GM10847 (cell line): Measurements from ENCODE around the gene MAEA.

Source experiments
- POLR2A ChIP-seq: IDR thresholded peaks from 2 replicates; pipeline ENCODE4 v1.6.1; 2011; ENCODE audit not compliant: insufficient read length; ENCODE audit errors: extremely low read depth

MAEA gene

DNA sequence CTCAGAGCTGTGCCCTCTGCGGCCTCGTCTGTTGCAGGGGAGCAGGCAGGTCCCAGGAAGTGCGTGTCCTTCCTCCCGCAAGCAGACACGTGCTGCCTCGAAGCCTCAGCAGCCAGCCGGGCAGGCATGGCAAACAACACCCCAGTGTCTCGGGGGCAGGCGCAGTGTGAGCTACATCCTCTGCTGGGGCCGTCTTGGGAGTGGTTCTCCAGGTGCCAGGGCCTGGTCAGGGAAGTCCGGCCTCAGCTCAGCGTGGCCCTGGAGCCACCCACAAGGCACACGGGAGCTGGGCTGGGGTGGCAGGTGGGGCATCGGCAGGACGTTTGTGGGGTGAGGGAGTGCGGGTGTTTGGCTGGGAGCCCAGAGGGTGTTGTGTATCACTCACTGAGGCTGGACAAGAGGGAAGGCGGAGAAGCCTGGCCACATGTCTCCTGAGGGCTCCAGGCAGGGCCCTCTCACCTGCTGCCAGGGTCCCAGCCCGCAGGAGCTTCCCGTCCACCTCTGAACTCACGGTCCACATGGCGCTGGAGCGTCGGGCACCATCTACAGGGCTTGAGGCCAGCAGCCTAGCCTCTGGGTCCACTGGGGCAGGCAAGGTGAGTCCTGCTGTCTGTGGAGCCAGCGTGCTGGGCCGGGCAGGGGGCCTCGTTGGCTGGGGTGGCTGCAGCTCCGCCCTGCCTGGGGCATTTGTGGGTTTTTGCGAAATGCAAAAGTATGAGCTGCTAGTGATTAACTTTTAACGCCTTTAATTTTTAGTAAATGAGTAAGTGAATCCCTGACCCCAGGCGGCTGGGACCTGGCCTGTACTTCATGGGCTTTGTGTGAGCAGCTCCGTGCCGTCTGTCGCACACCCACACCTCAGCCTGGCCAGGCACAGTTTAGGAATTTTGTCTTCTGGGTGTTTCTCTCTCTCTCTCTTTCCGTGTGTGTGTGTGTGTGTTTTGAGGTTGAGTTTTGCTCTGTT is 40.0 kb downstream of the MAEA start:
- TF ChIP-seq POLR2A = no peak

DNA sequence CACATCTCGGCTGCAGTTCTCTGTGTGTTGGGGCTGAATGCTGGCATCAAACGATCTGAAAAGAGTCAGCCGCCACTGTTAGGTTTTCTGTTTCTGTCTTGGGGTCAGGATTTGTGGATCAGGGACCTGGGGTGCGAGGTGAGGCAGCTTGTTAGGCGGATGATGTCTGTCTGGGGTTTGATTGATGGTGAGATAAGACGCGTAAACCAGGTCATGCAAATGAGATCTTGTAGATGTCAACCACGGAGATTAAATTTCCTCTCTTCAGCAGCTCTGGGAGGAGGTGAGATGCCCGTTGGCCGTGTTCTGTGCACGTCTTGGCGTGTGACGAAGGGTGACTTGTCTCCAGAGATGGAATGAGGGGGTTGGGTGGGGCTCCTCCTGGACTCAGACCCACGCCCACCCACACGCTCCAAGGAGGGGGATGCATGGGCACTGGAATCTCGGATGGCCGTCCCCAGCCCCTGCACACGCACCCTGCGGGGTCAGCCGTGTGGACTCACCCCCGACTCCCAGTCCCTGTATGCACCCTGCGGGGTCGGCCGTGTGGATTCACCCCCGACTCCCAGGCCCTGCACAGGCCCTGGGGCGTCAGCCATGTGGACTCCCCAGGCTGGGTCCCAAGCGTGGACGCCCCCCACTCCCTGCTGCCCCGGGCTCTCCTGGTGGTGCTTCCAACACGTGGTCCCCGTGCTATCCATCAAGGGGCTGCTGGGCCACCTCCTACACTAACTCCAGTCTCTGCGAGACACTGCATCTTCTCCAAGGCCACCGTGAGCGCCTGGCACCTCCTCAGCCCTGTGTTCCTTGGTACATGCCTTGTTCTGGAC is 41.3 kb downstream of the MAEA start:
- no peak for TF ChIP-seq POLR2A

DNA sequence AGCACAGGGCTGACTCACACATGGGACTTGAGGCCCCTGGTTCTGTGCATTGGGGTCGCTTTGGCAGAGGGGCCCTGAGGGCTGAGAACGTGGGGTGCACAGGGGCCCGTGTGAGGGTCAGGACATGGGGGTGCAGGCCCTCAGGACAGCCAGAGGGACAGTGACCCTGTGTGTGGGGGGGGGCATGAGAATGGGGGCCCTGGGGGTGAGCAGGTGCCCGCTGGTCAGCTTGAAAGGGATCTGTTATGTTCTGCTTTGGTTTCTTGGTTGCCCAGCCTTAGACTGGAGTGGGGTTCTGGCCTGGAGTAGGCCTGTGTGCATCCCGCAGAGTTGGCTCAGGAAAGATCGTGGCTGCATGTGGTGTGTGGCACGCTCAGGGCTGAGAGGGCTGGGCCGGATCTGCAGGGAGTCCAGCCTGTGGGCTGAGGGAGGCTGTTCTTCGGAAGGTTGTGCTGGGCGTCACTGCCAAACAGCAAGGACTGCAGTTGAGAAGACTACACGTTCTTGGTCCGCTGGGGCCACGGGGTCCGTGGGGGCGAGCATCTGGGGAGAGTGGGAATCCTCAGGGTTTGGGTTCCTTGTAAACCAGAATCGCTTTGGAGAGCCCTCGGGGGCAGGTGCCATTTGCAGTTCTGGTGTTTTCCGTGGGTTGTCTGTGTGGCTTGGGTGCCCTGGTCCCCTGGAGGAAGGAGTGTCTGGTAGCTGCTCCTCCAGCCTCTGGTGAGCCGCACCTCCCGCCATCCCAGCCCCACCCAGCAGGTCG is 42.1 kb downstream of the MAEA start:
- no peak for TF ChIP-seq POLR2A

DNA sequence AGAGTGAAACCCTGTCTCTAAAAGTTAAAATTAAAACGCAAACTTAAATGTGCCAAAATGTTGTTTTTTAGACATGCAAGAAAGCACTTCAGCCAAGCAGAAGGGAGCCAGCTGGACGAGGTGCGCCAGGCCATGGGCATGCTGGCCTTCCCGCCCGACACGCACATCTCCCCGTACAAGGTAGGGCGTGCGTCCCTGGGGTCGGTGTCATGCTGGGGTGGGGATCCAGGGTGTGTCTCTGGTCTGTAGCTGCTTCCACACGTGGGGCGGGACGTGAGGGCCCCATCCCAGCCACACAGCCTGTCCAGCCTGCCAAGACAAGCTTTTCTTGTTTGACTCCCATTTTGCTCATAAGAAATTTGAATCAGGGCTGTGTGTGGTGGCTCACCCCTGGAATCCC is 43.0 kb downstream of the MAEA start:
- TF ChIP-seq POLR2A = no peak

DNA sequence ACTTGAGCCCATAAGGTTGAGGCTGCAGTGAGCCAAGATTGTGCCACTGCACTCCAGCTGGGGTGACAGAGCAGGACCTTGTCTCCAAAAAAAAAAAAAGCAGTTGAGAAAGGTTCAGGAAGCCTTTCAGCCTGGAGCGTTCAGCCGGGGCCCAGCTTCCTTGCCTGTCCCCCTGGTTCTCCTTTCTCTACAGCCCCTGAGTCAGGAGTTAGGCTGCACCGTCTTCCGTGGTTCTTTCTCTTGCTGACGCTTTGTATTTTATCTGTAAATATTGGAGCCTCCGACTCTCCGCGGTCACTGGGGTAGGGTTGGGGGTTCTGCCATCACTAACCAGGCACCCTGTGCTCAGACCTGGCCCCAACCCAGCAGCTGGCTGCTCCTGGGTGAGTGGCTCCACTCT is 43.6 kb downstream of the MAEA start:
- no peak for TF ChIP-seq POLR2A

DNA sequence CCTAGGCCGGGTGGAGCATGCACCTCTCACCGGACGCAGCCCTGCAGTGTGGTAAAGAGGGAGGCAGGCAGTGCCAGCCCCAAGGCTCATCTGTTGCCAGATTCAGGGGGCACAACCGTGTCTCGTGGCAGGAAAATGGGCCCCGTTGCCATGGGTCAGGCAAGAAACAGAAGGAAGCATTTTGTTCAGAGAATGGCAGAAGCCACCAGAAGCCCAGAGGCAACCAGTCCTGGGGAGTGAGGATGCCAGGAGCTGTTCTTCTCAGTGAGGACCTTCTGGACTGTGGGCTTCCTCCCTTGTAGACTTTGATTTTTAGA is 44.8 kb downstream of the MAEA start:
- TF ChIP-seq POLR2A = no peak

DNA sequence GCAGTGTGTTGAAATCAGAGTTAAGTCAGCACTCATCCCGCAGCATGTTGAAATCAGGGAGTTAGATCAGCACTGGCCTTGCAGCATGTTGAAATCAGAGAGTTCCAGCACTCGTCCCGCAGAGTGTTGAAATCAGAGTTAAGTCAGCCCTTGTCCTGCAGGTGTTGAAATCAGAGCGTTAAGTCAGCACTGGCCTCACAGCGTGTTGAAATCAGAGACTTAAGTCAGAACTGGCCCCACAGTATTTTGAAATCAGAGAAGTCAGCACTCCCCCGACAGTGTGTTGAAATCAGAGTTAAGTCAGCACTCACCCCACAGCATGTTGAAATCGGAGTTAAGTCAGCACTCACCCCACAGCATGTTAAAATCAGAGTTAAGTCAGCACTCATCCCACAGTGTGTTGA is 46.4 kb downstream of the MAEA start:
- TF ChIP-seq POLR2A = no peak

DNA sequence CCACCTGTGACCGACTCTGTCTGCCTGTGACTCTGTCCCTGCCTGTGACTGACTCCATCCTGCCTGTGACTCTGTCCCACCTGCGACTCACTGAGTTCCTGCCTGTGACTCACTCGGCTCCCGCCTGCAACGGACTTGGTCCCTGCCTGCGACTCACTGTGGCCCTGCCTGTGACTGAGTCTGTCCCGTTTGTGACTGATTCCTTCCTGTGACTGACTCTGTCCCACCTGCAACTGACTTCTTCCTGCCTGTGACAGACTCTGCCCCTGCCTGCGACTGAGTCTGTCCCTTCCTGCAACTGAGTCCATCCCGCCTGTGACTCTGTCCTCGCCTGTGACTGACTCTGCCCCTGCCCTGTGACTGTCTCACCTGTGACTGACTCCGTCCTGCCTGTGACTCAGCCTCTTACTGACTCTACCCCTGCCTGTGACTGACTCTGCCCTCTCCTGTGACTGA is 47.7 kb downstream of the MAEA start:
- no peak for TF ChIP-seq POLR2A

DNA sequence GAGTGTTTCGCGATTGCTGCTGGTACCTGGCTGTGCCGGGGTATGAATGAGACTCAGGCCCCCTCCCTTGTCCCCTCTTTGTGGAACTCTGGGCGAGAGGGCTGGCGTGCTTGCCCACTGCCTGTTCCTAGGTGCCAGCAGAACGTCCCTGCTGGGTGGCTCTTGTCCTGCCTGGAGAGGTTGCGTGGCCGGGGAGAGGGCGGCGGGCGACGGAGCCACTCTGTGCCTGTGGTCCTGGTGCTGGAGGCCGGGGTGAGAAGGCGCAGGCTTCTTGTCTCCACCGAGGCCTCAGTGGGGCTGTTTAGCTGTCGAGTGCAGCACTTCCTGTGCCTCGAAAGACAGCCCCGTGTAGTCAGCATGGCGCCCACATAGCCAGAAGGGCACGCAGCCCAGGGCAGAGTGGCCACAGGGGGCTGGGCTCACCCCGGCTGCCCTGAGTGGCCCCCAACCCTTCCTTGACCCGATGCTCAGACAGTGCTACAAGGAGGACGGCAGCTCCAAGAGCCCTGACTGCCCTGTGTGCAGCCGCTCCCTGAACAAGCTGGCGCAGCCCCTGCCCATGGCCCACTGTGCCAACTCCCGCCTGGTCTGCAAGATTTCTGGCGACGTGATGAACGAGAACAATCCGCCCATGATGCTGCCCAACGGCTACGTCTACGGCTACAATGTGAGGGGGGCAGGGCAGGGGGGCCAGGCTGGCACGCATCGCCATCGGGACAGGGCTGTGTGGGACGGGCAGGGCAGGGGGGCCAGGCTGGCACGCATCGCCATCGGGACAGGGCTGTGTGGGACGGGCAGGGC is 48.5 kb downstream of the MAEA start:
- no peak for TF ChIP-seq POLR2A

DNA sequence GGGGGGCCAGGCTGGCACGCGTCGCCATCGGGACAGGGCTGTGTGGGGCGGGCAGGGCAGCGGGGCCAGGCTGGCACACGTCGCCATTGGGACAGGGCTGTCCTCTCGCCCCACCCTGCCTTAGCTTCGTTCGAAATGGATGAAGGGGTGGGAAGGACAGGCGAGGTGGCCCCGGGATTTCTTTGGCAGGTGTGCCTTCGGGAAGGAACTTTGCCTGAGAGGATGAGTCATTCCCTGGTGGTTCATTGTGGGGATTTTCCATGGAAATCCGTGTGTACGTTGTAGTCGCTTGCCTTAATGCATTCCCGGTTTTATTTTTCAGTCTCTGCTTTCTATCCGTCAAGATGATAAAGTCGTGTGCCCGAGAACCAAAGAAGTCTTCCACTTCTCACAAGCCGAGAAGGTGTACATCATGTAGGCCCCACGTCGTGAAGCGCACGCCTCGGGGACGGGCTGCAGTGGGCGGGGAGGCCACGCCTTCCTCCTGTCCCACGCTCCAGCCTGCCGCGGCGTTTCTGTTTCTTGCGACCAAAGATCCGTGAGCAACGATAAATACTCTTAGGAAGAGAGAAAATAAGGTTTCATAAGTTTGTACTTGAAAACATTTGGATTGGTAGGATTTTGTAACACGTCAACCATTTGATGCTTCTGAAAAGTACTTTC is 49.2 kb downstream of the MAEA start:
- TF ChIP-seq POLR2A = no peak

DNA sequence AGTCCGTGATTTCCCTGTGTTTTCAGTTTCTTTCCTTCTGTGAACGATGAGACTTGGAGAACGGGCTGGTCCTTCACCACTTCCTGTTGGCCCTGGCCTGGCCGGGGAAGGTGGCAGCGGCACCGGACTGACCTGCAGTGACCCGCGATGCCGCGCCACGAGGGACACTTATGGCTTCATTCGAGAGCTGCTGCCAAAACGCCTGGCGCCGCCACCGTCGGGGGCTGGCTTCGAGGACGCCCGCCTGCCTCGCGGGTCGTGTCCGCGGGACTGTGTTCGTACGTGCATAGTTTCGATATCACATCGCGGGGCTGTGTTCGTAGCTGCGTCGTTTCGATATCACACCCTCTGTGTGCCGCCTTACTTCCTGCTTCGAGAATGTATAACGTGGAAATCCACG is 49.8 kb downstream of the MAEA start:
- TF ChIP-seq POLR2A = no peak

DNA sequence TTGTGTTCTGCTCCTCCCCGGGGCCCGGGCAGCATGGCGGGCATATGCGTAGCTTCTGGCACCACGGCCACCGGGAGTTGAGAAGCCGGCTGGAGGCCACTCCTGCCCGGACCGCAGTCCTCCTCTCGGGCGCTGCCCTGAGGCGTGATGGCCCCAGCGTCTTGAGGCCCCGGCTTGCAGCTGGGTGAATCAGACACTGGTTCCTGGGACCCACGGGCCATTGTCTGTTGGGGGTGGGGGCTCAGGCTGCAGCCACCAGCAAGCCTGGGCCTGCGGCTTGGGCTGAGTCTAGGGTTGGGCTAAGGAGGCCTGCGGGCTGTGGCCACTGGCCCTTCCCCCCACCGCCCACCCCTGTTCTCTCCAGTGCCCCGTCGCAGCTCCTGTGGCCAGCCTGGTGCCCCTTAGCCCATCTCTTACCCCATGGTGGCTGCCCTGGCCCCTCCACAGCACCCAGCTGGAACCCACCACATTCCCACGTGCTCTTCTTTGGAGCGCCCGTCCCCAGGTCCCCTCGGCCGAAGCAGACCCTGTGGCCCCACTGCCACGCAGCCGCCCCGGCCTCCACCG is 50.6 kb downstream of the MAEA start:
- no peak for TF ChIP-seq POLR2A

DNA sequence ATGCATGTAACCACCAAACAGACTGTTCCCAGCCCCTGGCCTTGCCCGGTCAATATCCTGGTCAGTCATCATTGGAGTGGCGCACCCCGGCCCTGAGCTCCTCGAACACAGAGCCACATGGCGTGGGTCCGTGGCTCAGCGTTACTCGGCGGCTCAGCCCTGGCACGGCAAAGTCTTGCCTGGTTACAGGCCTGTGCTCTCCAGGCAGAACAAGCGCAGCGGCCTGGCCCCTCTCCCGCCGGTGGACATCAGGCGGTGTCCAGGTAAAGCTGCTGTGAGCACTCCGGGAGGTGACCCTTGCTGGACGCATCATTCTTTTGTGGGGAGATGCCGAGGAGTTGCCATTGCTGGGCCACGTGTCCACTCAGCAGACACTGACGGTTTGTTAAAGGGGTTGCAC is 51.2 kb downstream of the MAEA start:
- no peak for TF ChIP-seq POLR2A

DNA sequence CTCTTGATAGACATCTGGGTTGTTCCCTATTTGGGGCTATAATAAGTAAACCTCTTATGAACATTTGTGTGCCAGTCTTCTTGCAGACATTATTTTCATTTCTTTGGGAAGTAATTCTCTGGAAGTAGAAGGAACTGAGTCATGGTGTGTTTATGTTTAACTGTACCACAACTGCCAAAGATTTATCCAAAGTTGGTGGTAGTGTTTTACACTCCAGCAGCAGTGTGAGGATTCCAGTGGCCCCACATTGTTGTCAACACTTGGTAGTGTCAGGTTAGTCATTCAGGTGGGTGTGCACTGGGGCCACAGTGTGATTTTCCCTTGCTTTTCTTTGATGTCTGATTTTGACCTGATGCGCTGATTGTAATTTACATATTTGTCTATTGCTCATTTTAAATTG is 52.3 kb downstream of the MAEA start:
- no peak for TF ChIP-seq POLR2A
